ENCODE measurements around the gene RPS6KA2.

The RPS6KA2 gene

GRCh38 chr6:166656230-166657151, 29.4 kb upstream of the RPS6KA2 start:
- no peak for DNase-seq (ENCODE audit: low read depth)

- DNase-seq (ENCODE audit: low read depth) = no peak
Observed at GRCh38 chr6:166655713-166656229, 28.7 kb upstream of the RPS6KA2 start.

- no peak for DNase-seq (ENCODE audit: low read depth)
Observed at GRCh38 chr6:166655251-166655650, 28.2 kb upstream of the RPS6KA2 start.

GRCh38 chr6:166654573-166654972, 27.5 kb upstream of the RPS6KA2 start:
- no peak for DNase-seq (ENCODE audit: low read depth)

- DNase-seq (ENCODE audit: low read depth) = no peak
Observed at GRCh38 chr6:166653639-166653941, 26.5 kb upstream of the RPS6KA2 start.

- DNase-seq (ENCODE audit: low read depth) = no peak
Observed at GRCh38 chr6:166650824-166651807, 24.1 kb upstream of the RPS6KA2 start.

GRCh38 chr6:166650047-166650446, 23.0 kb upstream of the RPS6KA2 start:
- DNase-seq (ENCODE audit: low read depth) = no peak

GRCh38 chr6:166648846-166649245, 21.8 kb upstream of the RPS6KA2 start:
- DNase-seq (ENCODE audit: low read depth) = no peak

- DNase-seq (ENCODE audit: low read depth) = no peak
Observed at GRCh38 chr6:166647896-166648295, 20.8 kb upstream of the RPS6KA2 start.

GRCh38 chr6:166646716-166647115, 19.7 kb upstream of the RPS6KA2 start:
- DNase-seq (ENCODE audit: low read depth) = no peak

GRCh38 chr6:166645896-166646295, 18.8 kb upstream of the RPS6KA2 start:
- no peak for DNase-seq (ENCODE audit: low read depth)

GRCh38 chr6:166644681-166645080, 17.6 kb upstream of the RPS6KA2 start:
- no peak for DNase-seq (ENCODE audit: low read depth)

GRCh38 chr6:166643891-166644590, 17.0 kb upstream of the RPS6KA2 start:
- no peak for DNase-seq (ENCODE audit: low read depth)

GRCh38 chr6:166642646-166643045, 15.6 kb upstream of the RPS6KA2 start:
- DNase-seq (ENCODE audit: low read depth) = no peak

- DNase-seq (ENCODE audit: low read depth) = no peak
Observed at GRCh38 chr6:166640342-166641043, 13.4 kb upstream of the RPS6KA2 start.

- no peak for DNase-seq (ENCODE audit: low read depth)
Observed at GRCh38 chr6:166639921-166640320, 12.9 kb upstream of the RPS6KA2 start.

- no peak for DNase-seq (ENCODE audit: low read depth)
Observed at GRCh38 chr6:166638573-166638964, 11.5 kb upstream of the RPS6KA2 start.

GRCh38 chr6:166637812-166638572, 10.9 kb upstream of the RPS6KA2 start:
- no peak for DNase-seq (ENCODE audit: low read depth)

GRCh38 chr6:166636934-166637333, 9.9 kb upstream of the RPS6KA2 start:
- DNase-seq (ENCODE audit: low read depth) = no peak

- DNase-seq (ENCODE audit: low read depth) = no peak
Observed at GRCh38 chr6:166636191-166636933, 9.3 kb upstream of the RPS6KA2 start.

All from stimulated activated CD8-positive, alpha-beta memory T cell treated with anti-CD3 and anti-CD28 coated beads, Interleukin-12 subunit alpha, Interleukin-12 subunit beta, amount 100 ng/mL, for 1 hour (primary cell).